Measurements from ENCODE around the gene RTP5.
"Not testable (repeated sequence)": the region's sequence is repeated elsewhere in the genome, so short reads cannot be mapped to it uniquely, and the experiment has no call there.

RTP5 gene

DNA sequence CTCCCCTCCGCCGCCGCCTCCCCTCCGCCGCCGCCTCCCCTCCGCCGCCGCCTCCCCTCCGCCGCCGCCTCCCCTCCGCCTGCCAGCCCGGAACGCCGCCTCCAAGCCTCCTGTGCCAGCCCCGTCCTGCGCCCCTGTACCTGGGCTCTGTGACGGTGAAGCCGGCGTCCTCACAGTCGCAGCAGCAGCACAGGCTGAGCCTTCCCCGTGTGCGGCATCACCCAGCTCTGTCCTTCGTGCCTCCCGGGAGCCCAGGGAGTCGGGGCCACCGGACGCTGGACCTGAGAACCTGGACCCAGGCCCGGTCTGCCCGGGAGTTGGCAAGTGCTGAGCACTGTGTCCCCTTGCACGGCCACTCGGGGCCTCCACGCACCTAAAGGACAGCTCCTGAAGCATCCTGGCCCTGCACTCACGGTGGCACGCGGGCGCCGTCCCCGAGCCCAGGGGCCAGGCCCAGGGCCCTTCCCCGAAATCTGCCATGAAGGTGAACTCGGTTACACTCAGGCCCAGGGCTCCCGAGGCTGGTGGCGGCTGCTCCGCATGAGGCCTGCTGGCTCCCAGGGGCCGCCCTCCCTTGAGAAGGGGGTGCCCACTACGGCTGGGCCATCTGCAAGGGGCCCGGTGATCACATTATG lies 32.9 kb downstream of the RTP5 start:
- H3K4me3 ChIP-seq (ENCODE audit: low read depth, low read length), result no peak overlapping the region
- no peak for TF ChIP-seq CTCF (IDR thresholded peaks at IDR 0.05; ENCODE audit: control insufficient read depth, extremely low read depth, insufficient read depth)
- no peak for DNase-seq (ENCODE audit: low read depth)

DNA sequence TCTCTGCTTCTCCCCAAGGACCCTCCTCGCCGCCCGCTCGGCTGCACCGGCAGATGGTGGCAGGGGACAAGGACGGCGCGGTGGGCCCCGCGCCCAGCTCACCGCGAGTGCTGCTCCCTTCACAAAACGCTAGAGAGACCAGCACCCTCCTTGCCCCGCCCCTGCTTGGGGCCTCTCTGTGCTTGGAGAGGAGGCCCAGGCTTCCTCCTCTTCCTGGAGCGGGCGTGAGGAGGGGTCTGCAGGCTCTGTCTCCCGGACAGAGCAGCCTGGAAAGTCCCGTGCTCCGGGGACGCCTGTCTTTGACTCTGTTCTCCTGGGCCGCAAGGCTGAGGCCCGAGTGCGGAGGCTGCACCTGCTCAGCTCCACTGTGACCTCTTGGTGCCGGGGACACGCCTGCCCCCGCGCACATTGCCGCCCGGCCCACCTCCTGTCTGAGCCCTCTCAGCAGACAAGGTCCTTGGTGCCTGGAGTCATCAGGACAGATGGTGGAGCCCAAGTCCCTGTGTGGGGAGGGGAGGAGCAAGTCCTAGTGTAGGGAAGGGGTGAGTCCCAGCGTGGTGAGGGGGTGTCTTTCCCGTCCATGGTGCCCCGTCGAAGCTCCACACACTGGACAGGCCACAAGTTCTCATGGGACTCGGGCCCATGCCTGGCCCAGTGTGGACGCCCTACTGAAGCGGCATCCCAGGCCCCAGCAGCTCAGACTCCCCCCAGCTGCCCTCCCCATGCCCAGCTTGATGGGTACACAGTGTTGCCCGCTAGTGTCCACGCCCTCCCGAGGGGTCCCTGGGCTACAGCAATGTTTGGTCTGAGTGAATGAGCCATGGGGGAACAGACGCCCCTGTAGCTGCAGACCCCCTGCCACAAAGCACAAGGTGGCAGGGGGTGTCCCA lies 33.8 kb downstream of the RTP5 start:
- DNase-seq (ENCODE audit: low read depth), result no peak
- no peak for TF ChIP-seq CTCF (IDR thresholded peaks at IDR 0.05; ENCODE audit: control insufficient read depth, extremely low read depth, insufficient read depth)
- no peak overlapping the region for H3K4me3 ChIP-seq (ENCODE audit: low read depth, low read length)

DNA sequence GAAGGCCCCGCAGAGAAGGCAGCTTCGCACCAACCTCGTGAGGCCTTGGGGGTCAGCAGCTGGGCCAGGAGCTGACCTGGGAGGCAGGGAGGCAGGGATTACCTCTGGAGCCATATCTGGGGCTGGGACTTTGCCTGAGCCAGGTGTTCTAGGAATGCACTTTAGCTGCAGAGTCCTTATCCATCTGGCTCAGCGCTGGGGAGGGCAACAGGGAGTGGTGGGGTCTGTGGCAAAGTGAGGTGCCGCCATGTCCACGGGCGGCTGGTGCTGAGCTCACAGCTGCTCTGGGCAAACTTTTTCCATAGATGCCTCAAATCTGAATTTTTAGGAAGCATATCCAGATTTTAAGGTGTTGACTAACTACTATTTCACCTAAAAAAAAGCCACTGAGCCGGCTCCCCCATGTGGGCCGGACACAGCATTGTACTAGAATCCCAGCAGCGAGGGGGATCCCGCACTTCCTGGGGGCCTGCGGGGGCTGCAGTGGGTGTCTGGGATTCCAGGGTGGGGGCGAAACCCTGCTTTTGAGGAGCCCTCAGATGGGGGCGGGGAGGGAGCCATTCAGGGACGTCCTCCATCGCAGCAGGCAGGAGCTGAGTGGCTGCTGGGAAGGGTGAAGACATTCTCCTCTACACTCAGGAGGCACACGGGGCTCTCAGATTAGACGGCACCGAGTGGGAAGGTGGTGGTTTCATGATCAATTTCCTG lies 34.6 kb downstream of the RTP5 start:
- TF ChIP-seq CTCF (IDR thresholded peaks at IDR 0.05; ENCODE audit: control insufficient read depth, extremely low read depth, insufficient read depth), result no peak
- no peak for DNase-seq (ENCODE audit: low read depth)
- H3K4me3 ChIP-seq (ENCODE audit: low read depth, low read length), result no peak overlapping the region

DNA sequence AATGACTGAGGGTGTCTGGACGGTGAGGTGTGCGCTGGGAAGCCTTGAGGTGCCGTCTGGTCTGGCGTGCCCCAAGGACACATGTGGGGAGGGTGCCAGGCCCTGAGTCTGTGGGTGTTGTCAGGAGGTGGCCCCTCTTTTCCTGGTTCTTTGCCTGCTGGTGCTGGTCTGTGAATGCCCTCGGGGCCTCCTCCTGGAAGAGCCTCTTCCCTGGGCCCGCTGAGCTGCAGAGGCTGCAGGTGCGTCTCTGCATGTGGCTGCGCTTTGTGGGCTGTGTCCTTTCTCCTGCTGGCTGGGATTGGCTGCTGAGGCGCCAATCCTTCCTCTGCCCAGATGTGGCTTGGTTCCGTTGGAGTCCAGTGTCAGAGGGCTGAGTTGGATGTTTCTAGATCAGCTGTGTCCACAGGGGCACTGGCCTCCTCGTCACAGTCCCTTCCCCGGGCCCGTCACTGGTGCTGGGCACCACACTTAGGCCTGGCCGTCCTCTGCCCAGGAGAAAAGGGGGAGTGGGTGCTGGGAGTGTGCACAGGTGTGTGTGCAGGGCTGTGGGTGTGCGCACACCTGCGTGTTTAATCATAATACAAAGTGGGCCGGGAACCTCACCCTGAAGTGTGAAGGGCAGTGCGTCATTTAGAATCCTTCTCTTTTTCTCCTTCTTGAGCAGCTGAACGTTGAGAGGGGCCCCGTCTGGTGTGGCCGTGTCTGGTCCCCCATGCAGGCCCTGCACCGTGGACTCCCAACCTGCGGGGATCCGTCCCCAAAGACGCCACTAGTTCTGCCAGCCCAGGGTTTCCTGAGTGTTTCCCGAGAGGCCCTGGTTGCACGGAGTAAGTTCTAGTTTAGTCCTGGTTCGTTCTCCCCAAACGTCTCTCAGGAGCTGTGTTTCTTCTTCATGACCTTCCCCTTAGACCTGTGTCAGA lies 35.5 kb downstream of the RTP5 start:
- DNase-seq (ENCODE audit: low read depth), result no peak
- no peak overlapping the region for H3K4me3 ChIP-seq (ENCODE audit: low read depth, low read length)
- TF ChIP-seq CTCF (IDR thresholded peaks at IDR 0.05; ENCODE audit: control insufficient read depth, extremely low read depth, insufficient read depth), result no peak

GRCh38 chr2:241905716-241906377 lies 36.3 kb downstream of the RTP5 start:
- no peak for TF ChIP-seq CTCF (IDR thresholded peaks at IDR 0.05; ENCODE audit: control insufficient read depth, extremely low read depth, insufficient read depth)
- DNase-seq (ENCODE audit: low read depth), result no peak
- no peak overlapping the region for H3K4me3 ChIP-seq (ENCODE audit: low read depth, low read length)

DNA sequence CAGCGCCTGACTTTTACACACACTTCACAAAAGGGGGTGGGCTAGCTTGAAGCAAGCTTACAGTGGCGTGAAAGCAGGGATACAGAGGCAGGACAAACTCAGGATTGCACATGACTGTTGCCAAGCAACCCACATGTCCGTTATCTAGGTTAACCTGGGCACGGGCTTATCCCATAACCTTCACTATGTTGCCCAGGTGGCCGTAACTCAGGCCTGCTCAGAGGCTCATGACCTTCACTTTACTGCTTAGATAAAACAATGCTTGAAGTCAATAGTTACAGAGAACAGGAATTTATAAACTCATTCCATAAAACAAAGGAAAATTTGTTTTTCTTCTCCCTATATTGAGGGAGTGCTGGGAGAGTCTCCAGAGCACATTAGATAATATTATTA lies 36.8 kb downstream of the RTP5 start:
- DNase-seq (ENCODE audit: low read depth); H3K4me3 ChIP-seq (ENCODE audit: low read depth, low read length): not testable (repeated sequence)

Measured in LNCaP clone FGC (cell line).